CMK (cell line): ENCODE results near the gene ITPRID1.

ENCODE experiments used
- DNase-seq: peaks from one replicate; pipeline ENCODE4 v3.0.0-alpha.2; 2010; ENCODE audit warnings: low read depth

The ITPRID1 gene

GRCh38 chr7:31695859-31696614, 182.1 kb downstream of the ITPRID1 start:
- DNase-seq, result no peak

- no peak for DNase-seq
Observed at GRCh38 chr7:31699050-31699449, 185.2 kb downstream of the ITPRID1 start.

DNA sequence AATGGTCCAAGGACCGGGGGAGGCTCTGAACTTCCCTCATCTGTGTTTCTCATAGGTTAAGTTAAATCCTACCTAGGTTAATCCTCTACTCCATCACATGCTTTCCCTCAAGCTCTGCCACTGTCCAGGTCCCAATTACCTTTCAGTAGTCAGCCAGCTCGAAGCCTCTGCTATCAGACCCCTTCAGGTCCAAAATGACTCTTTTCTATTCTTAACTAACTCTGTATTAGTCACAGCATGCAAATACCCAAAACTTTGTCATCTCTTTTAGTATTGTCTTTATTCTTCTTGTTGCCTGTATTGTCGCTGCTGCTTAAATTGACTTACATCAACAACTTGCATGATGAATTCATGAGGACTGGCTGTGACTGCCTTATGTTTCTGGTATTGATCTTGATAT, 188.5 kb downstream of the ITPRID1 start:
- no peak for DNase-seq

- no peak for DNase-seq
Observed at GRCh38 chr7:31705377-31705776, 191.5 kb downstream of the ITPRID1 start.

GRCh38 chr7:31707089-31707488, 193.2 kb downstream of the ITPRID1 start:
- DNase-seq, result no peak
